HG02678 (cell line): Measurements from ENCODE around the gene GRAMD2B.

Experiments used
- ATAC-seq: cut with Tn5 transposase; IDR thresholded peaks from one replicate; pipeline ENCODE4 v1.9.1; 2021; ENCODE audit warnings: mild to moderate bottlenecking, moderate library complexity; ENCODE audit not compliant: unreplicated experiment

The GRAMD2B gene

GRCh38 chr5:126477294-126478117, 54.3 kb downstream of the GRAMD2B start:
- ATAC-seq = no peak

GRCh38 chr5:126479810-126480209, 56.6 kb downstream of the GRAMD2B start:
- no peak for ATAC-seq

GRCh38 chr5:126480824-126481223, 57.6 kb downstream of the GRAMD2B start:
- no peak for ATAC-seq

GRCh38 chr5:126481243-126481642, 58.0 kb downstream of the GRAMD2B start:
- ATAC-seq = no peak

- no peak for ATAC-seq
Measured at GRCh38 chr5:126482591-126482990, 59.4 kb downstream of the GRAMD2B start.

GRCh38 chr5:126483156-126483555, 59.9 kb downstream of the GRAMD2B start:
- no peak for ATAC-seq

- no peak for ATAC-seq
Measured at GRCh38 chr5:126484253-126484652, 61.0 kb downstream of the GRAMD2B start.

GRCh38 chr5:126486332-126486731, 63.1 kb downstream of the GRAMD2B start:
- ATAC-seq = no peak

GRCh38 chr5:126487596-126487995, 64.4 kb downstream of the GRAMD2B start:
- no peak for ATAC-seq

- ATAC-seq = no peak
Measured at GRCh38 chr5:126488443-126489065, 65.3 kb downstream of the GRAMD2B start.

- ATAC-seq = no peak
Measured at GRCh38 chr5:126490167-126490940, 67.1 kb downstream of the GRAMD2B start.

GRCh38 chr5:126492939-126493338, 69.7 kb downstream of the GRAMD2B start:
- no peak for ATAC-seq

GRCh38 chr5:126494393-126494792, 71.2 kb downstream of the GRAMD2B start:
- ATAC-seq = no peak

GRCh38 chr5:126497506-126497905, 74.3 kb downstream of the GRAMD2B start:
- ATAC-seq = no peak

GRCh38 chr5:126499278-126499677, 76.1 kb downstream of the GRAMD2B start:
- no peak for ATAC-seq

- peak; percentile 77 for ATAC-seq
Measured at GRCh38 chr5:126499853-126500342, 76.7 kb downstream of the GRAMD2B start.

GRCh38 chr5:126501448-126501847, 78.2 kb downstream of the GRAMD2B start:
- no peak for ATAC-seq

- ATAC-seq = no peak
Measured at GRCh38 chr5:126503602-126504104, 80.4 kb downstream of the GRAMD2B start.

- no peak for ATAC-seq
Measured at GRCh38 chr5:126506079-126506478, 82.9 kb downstream of the GRAMD2B start.

GRCh38 chr5:126508251-126508961, 85.2 kb downstream of the GRAMD2B start:
- ATAC-seq = no peak

GRCh38 chr5:126508962-126509279, 85.7 kb downstream of the GRAMD2B start:
- ATAC-seq = no peak
